Measurements from ENCODE around the gene RUNX2.

DNA sequence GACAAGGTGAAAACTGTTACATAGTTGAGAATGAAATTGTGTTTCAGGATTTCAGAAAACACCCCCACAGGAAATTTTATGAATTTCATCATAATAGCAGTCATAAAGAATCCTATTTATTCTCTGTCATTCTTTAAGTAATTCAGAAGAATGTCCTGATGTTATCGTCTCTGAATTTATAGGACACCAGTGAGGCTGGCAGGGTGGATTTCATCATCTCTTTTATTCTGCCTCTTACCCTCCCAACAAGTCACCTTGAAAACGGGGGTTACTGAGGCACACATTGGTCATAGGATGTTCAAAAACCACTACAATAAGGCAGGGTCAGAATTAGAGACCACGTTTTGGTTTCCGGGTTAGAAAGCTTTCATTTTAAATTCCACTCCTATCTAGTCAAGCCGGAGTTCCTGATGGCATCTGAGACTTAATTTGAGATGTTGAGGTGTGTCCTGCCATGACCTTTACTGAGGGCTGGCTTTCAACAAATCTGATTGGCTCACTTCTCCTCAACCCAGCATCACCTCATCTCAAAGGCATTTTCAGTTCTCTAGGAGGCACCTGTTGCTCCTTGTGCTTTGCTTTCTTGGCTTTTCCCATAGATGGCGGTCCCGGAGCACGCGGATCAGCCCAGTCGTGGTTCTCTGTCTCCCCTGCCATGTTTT lies 280.3 kb downstream of the RUNX2 start:
- TF ChIP-seq, protein P1, sequence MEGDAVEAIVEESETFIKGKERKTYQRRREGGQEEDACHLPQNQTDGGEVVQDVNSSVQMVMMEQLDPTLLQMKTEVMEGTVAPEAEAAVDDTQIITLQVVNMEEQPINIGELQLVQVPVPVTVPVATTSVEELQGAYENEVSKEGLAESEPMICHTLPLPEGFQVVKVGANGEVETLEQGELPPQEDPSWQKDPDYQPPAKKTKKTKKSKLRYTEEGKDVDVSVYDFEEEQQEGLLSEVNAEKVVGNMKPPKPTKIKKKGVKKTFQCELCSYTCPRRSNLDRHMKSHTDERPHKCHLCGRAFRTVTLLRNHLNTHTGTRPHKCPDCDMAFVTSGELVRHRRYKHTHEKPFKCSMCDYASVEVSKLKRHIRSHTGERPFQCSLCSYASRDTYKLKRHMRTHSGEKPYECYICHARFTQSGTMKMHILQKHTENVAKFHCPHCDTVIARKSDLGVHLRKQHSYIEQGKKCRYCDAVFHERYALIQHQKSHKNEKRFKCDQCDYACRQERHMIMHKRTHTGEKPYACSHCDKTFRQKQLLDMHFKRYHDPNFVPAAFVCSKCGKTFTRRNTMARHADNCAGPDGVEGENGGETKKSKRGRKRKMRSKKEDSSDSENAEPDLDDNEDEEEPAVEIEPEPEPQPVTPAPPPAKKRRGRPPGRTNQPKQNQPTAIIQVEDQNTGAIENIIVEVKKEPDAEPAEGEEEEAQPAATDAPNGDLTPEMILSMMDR (conservative IDR thresholded peaks at IDR 0.05; ENCODE audit: low read length) = no peak
- no peak for TF ChIP-seq EZH2phosphoT487 (IDR thresholded peaks at IDR 0.05; ENCODE audit: borderline replicate concordance, low read depth, low read length)

Data from OCI-LY7 (cell line).